NCI-H146 treated with DMSO at 0.1 percent for 48 hours (cell line): ENCODE data around the gene TSPEAR.
"Not testable (repeated sequence)": the region's sequence is repeated elsewhere in the genome, so short reads cannot be mapped to it uniquely, and the experiment has no call there.

ENCODE experiments used
- DNase-seq: peaks from one replicate; lab custom pipeline; 2025; ENCODE audit not compliant: unreplicated experiment; lab: John Stamatoyannopoulos, UW

The TSPEAR gene

GRCh38 chr21:44656868-44657267, 54.5 kb downstream of the TSPEAR start:
- no peak for DNase-seq

- DNase-seq: no peak
Observed at GRCh38 chr21:44654576-44655175, 56.7 kb downstream of the TSPEAR start, which contains the start of gene KRTAP12-4. TSS of gene KRTAP12-4 (minus strand) at chr21:44654659. CDS start at chr21:44654614, 45 bp downstream.

DNA sequence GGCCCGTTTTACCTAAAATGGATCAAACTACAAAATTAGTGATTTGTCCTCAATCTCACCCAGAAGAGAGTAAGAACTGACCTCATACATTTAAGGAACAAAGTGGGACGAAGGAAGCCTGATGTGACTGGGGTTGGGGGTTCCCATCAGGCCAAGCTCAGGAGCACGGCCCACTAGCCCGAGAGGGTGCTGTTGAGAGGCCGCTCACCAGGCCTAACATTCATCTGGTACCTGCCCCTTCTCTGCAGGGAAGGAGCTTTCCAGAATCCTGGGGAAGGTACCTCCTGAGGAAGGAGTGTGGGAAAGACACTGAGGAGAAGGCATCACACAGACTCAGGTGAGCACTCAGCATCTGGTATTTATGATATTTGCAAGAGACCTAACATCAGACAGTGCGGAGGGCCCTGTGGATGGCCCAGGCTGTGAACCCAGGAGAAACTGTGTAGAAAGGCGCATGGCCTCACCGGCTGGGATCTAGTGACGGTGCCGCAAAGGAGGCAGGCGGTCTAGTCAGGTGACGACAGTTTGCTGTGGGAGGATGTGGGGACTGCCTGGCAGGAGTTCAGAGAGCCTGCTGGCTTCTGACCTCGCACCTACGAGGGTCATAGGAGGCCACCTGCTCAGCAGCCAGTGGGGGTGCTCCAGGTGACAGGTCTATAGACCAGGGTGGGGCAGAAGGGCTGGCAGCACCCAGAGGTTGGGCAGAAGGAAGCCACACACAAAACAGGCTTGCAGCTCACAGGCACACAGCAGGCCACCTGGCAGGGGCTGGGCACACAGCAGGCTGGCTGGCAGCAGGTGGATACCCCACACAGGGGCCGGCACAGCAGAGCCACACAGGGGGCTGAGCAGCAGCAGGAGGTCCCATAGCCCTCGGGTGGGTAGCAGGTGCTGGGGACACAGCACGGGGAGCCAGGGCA, 57.5 kb downstream of the TSPEAR start:
- peak; percentile 23 for DNase-seq

- no peak for DNase-seq
Observed at GRCh38 chr21:44653123-44653522, 58.2 kb downstream of the TSPEAR start.

GRCh38 chr21:44650973-44651675, 60.2 kb downstream of the TSPEAR start:
- no peak for DNase-seq

GRCh38 chr21:44650265-44650972, 61.0 kb downstream of the TSPEAR start:
- DNase-seq: no peak

- no peak for DNase-seq
Observed at GRCh38 chr21:44649521-44650100, 61.8 kb downstream of the TSPEAR start.

DNA sequence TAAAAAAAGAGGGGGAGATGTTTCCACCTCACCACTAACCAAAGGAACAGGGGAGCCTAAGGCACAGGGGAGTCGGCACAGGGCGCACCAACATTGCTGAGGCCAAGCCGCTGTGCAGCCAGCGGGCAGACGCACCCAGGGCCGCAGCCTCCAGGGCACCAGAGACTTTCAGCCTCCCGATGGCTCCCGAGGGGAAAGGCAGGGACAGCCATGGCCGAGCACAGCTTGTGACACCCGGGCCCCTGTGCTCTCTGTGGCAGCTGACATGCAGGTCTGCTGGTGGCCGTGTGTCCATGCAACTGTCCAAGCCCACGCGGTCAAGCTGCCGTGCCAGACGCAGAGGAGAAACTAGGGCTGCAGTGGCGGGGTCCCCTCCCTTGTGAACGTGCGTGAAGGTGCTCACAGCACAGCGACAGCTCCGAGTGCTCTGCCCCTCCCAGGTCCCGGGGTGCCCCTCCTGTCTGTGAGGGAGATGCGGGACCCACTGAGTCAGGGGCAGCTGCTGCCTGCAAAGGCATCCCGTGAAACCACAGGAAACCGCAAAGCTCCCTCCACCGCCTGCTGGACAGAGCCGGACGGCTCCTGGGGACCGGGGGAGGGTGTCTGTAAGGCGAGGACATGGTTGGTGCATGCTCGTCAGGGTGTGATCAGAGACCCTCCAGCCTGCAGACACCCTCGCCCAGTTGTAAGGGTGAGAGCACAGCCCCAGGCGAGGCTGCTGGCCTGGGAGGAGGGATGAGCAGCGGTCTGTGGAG, 62.6 kb downstream of the TSPEAR start:
- DNase-seq: no peak

DNA sequence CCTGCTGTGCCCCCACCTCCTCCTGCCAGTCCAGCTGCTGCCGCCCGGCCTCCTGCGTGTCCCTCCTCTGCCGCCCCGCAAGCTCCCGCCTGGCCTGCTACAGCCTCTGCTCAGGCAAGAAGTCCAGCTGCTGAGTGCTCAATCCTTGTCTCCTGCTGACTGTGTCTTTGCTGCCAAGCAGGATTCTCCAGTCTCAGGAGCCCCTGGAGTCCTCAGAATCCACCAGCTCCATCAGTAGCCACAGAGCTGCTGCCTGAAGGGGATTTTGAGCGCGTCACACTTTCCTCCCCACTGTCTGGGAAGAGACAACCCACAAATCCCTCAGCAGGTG, 64.2 kb downstream of the TSPEAR start:
- no peak for DNase-seq

DNA sequence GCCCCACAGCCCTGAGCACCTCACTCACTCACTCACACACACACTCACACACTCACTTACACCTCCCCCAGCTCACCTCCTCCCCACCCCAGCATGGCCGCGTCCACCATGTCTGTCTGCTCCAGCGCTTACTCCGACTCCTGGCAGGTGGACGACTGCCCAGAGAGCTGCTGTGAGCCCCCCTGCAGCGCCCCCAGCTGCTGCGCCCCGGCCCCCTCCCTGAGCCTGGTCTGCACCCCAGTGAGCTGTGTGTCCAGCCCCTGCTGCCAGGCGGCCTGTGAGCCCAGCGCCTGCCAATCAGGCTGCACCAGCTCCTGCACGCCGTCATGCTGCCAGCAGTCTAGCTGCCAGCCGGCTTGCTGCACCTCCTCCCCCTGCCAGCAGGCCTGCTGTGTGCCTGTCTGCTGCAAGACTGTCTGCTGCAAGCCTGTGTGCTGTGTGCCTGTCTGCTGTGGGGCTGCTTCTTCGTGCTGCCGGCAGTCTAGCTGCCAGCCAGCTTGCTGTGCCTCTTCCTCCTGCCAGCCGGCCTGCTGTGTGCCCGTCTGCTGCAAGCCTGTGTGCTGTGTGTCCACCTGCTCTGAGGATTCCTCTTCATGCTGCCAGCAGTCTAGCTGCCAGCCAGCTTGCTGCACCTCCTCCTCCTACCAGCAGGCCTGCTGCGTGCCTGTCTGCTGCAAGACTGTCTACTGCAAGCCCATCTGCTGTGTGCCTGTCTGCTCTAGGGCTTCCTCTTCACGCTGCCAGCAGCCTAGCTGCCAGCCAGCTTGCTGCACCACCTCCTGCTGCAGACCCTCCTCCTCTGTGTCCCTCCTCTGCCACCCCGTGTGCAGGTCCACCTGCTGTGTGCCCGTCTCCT, 64.8 kb downstream of the TSPEAR start, which contains the start of gene KRTAP10-11:
Gene KRTAP10-11 (plus strand): TSS at position 49 of the 856 bp plus-strand sequence. CDS start 45 bp downstream, at position 94.
- DNase-seq: peak; percentile 41

- DNase-seq: no peak
Observed at GRCh38 chr21:44644878-44645277, 66.5 kb downstream of the TSPEAR start.

- no peak for DNase-seq
Observed at GRCh38 chr21:44643741-44644310, 67.5 kb downstream of the TSPEAR start.

DNA sequence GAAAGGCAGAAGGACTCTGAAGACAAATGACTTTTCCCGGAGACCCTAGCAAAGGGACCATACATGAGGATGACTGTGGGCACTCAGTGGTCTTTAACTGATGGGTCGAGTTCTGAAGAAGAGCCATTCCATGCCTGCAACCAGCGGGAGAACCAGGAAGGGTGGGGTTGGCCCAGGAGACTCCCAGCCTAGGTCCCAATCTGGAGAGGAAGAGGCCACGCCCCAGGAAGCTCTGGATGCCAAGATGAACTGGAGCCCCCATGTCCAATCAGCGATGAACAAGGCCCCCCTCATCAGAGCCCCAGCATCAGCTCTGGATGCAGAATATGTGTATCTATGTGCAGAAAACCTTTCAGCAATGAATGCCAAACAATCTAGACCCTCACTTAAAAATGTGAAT, 70.6 kb downstream of the TSPEAR start:
- DNase-seq: no peak

DNA sequence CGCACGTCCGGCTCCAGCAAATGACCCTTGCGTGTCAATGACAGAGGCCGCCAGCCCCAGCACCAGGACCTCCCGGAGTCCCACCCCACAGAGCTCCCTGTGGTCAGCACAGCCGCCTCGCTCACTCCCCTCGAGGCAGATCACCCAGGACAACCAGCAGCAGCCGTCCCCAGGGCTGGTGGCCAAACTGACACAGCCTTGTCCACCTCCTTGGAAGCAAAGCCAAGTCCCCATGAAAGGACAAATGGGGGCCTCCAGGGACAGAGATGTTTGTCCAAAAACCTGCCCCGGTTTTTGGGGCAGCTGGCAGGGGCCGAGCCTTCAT, 72.1 kb downstream of the TSPEAR start:
- DNase-seq: no peak

GRCh38 chr21:44638506-44639330, 72.7 kb downstream of the TSPEAR start:
- not testable (repeated sequence) for DNase-seq

GRCh38 chr21:44637851-44638348, 73.5 kb downstream of the TSPEAR start:
- not testable (repeated sequence) for DNase-seq

GRCh38 chr21:44637018-44637850, 74.1 kb downstream of the TSPEAR start, which contains the start of gene KRTAP10-10:
TSS of gene KRTAP10-10 (plus strand) at chr21:44637356. CDS start at chr21:44637418, 62 bp downstream.
- DNase-seq: peak; percentile 18
